Spleen (tissue), 7 donors: ENCODE results near the gene PXMP2.

Experiments
- CTCF ChIP-seq, 11 experiments: fragments of 200-600 bp in 7 of 11; fragments of 450-650 bp in 4 of 11; sonication (generic) in 4 of 11; IDR thresholded peaks in 8 of 11; conservative IDR thresholded peaks in 3 of 11; 1 replicate in 7 of 11; 2 replicates in 4 of 11; pipeline versions ENCODE4 v1.4.0 to v1.8.0; 2016 to 2021; ENCODE audit warnings: antibody characterized with exemption in 11 of 11, inconsistent platforms in 4 of 11, mild to moderate bottlenecking in 1 of 11
- POLR2A ChIP-seq, 3 donors: fragments of 450-650 bp; IDR thresholded peaks; one replicate each; pipeline ENCODE4 v1.5.1; 2017; ENCODE audit warnings: antibody characterized with exemption in 3 of 3, mild to moderate bottlenecking in 1 of 3
- POLR2AphosphoS5 ChIP-seq, 3 donors: sonication (generic); formaldehyde crosslinking; IDR thresholded peaks; one replicate each; pipeline ENCODE4 v1.5.1; 2017; ENCODE audit warnings: antibody characterized with exemption in 3 of 3
- donor health status: DM: no; HTN: no; CAD: no; lungs with moderate emphysema.
- donor health status: DM: no; HTN: no; CAD: no.
- donor health status: DM: no; HTN: no; CAD: no.

- no peak for TF ChIP-seq POLR2A (IDR thresholded peaks at IDR 0.05)
- no peak for TF ChIP-seq CTCF (IDR thresholded peaks at IDR 0.05 in 8 of 11, conservative IDR thresholded peaks at IDR 0.05 in 3 of 11)
- peak in 1 of 3 donors; percentile 58 for TF ChIP-seq POLR2AphosphoS5 (IDR thresholded peaks at IDR 0.05)
These were observed 31.3 kb downstream of the PXMP2 start for GRCh38 chr12:132718644-132719043.
